ENCODE data around the gene PRSS33.

Gene PRSS33

GRCh38 chr16:2819939-2820835 is 32.8 kb upstream of the PRSS33 start:
- peaks cover 11% of the 10 kb centered on the region for H3K4me1 ChIP-seq (ENCODE audit: insufficient read depth, insufficient read length)
- TF ChIP-seq SUZ12 (IDR thresholded peaks at IDR 0.05; ENCODE audit: extremely low read depth, insufficient read depth, insufficient read length) (no peak), ZNF274 (IDR thresholded peaks at IDR 0.05; ENCODE audit: low read depth, low read length) (no peak), YY1 (IDR thresholded peaks at IDR 0.05; ENCODE audit: insufficient read depth, insufficient read length) (no peak)
- no peaks in the 10 kb centered on the region for H3K36me3 ChIP-seq (ENCODE audit: insufficient read depth, insufficient read length, low read length)
- peak overlapping the region; percentile 21 for H3K9ac ChIP-seq (ENCODE audit: insufficient read length, low read depth)
- no peak for DNase-seq (ENCODE audit: low read depth, low spot score)
- H3K4me3 ChIP-seq (ENCODE audit: insufficient read length, low read depth): no peak overlapping the region
- no peaks in the 10 kb centered on the region for H3K9me3 ChIP-seq (ENCODE audit: insufficient read depth, low read length)
- no peaks in the 10 kb centered on the region for H3K27me3 ChIP-seq (ENCODE audit: insufficient read depth, insufficient read length)

GRCh38 chr16:2819179-2819938 is 32.0 kb upstream of the PRSS33 start:
- peak overlapping the region; percentile 2 for H3K9ac ChIP-seq (ENCODE audit: insufficient read length, low read depth)
- no peak overlapping the region for H3K4me3 ChIP-seq (ENCODE audit: insufficient read length, low read depth)
- no peaks in the 10 kb centered on the region for H3K27me3 ChIP-seq (ENCODE audit: insufficient read depth, insufficient read length)
- no peak for TF ChIP-seq SUZ12 (IDR thresholded peaks at IDR 0.05; ENCODE audit: extremely low read depth, insufficient read depth, insufficient read length)
- TF ChIP-seq YY1 (IDR thresholded peaks at IDR 0.05; ENCODE audit: insufficient read depth, insufficient read length): no peak
- no peak for TF ChIP-seq ZNF274 (IDR thresholded peaks at IDR 0.05; ENCODE audit: low read depth, low read length)
- H3K9me3 ChIP-seq (ENCODE audit: insufficient read depth, low read length): no peaks in the 10 kb centered on the region
- peaks cover 17% of the 10 kb centered on the region for H3K4me1 ChIP-seq (ENCODE audit: insufficient read depth, insufficient read length)
- H3K36me3 ChIP-seq (ENCODE audit: insufficient read depth, insufficient read length, low read length): no peaks in the 10 kb centered on the region
- DNase-seq (ENCODE audit: low read depth, low spot score): no peak

DNA sequence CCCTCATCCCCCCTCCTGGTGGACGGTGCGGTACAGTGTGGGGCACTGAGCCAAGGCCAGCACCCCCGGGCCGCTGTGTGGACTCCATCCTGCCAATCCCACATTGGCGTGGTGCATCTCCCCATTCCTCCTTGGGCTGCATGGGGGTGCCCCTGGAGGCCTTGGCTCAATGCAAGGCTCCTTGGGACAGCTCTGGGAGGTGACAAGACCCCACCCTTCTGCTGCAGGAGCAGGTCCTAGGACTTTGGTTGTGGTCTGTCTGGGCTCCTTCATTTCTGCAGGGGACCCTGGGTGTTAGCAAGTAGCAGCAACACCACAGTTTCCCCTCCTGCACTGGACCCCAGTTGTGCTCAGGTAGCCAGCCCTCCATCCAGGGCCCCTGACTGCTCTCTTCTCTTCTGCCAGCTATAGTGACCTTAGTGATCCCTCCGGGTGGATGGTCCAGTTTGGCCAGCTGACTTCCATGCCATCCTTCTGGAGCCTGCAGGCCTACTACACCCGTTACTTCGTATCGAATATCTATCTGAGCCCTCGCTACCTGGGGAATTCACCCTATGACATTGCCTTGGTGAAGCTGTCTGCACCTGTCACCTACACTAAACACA is 31.0 kb upstream of the PRSS33 start:
- Histone ChIP-seq H3K27me3 (ENCODE audit: insufficient read depth, insufficient read length) (no peaks in the 10 kb centered on the region), H3K9me3 (ENCODE audit: insufficient read depth, low read length) (no peaks in the 10 kb centered on the region), H3K4me3 (ENCODE audit: insufficient read length, low read depth) (no peak overlapping the region), H3K36me3 (ENCODE audit: insufficient read depth, insufficient read length, low read length) (no peaks in the 10 kb centered on the region), H3K4me1 (ENCODE audit: insufficient read depth, insufficient read length) (peaks cover 17% of the 10 kb centered on the region), H3K9ac (ENCODE audit: insufficient read length, low read depth) (no peak overlapping the region)
- TF ChIP-seq SUZ12 (IDR thresholded peaks at IDR 0.05; ENCODE audit: extremely low read depth, insufficient read depth, insufficient read length) (no peak), ZNF274 (IDR thresholded peaks at IDR 0.05; ENCODE audit: low read depth, low read length) (no peak), YY1 (IDR thresholded peaks at IDR 0.05; ENCODE audit: insufficient read depth, insufficient read length) (no peak)
- DNase-seq (ENCODE audit: low read depth, low spot score): no peak

GRCh38 chr16:2817340-2818271 is 30.2 kb upstream of the PRSS33 start:
- Histone ChIP-seq H3K4me1 (ENCODE audit: insufficient read depth, insufficient read length) (peaks cover 17% of the 10 kb centered on the region), H3K36me3 (ENCODE audit: insufficient read depth, insufficient read length, low read length) (no peaks in the 10 kb centered on the region), H3K9ac (ENCODE audit: insufficient read length, low read depth) (no peak overlapping the region), H3K4me3 (ENCODE audit: insufficient read length, low read depth) (no peak overlapping the region), H3K9me3 (ENCODE audit: insufficient read depth, low read length) (no peaks in the 10 kb centered on the region), H3K27me3 (ENCODE audit: insufficient read depth, insufficient read length) (no peaks in the 10 kb centered on the region)
- TF ChIP-seq SUZ12 (IDR thresholded peaks at IDR 0.05; ENCODE audit: extremely low read depth, insufficient read depth, insufficient read length) (no peak), YY1 (IDR thresholded peaks at IDR 0.05; ENCODE audit: insufficient read depth, insufficient read length) (no peak), ZNF274 (IDR thresholded peaks at IDR 0.05; ENCODE audit: low read depth, low read length) (no peak)
- no peak for DNase-seq (ENCODE audit: low read depth, low spot score)

DNA sequence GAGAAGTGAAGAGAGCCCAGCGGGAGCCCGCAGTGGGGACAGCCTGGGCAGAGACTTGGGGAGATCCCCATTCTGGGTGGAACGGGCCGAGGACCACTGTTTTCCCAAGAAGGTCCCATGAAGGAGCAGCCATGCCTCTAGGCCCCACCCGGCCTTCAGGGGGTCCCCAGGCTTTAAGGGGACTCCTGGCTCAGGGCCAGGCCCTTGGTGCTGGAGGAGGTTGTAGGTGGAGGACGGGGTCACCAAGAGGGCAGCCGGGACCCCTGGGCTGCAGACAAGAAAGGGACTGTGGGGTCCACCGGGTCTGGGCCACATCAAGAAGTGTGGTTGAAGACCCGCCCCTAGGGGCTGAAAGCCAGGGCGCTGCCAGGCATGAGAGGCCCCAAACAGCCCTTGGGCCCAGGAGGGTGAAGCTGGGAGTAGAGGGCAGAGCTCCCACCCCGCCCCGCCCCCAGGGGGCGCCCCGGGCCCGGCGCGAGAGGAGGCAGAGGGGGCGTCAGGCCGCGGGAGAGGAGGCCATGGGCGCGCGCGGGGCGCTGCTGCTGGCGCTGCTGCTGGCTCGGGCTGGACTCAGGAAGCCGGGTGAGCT is 29.5 kb upstream of the PRSS33 start, which contains the start of gene PRSS21:
Gene PRSS21 (plus strand): TSS at position 487 of the 589 bp plus-strand sequence. CDS start 32 bp downstream, at position 519.
- Histone ChIP-seq H3K9ac (ENCODE audit: insufficient read length, low read depth) (no peak within 1 kb of the TSS), H3K4me1 (ENCODE audit: insufficient read depth, insufficient read length) (peaks cover 22% of the 10 kb centered on the region), H3K4me3 (ENCODE audit: insufficient read length, low read depth) (no peak within 1 kb of the TSS), H3K9me3 (ENCODE audit: insufficient read depth, low read length) (no peaks in the 10 kb centered on the region), H3K27me3 (ENCODE audit: insufficient read depth, insufficient read length) (no peaks in the 10 kb centered on the region), H3K36me3 (ENCODE audit: insufficient read depth, insufficient read length, low read length) (no peaks in the 10 kb centered on the region)
- TF ChIP-seq YY1 (IDR thresholded peaks at IDR 0.05; ENCODE audit: insufficient read depth, insufficient read length) (no peak), ZNF274 (IDR thresholded peaks at IDR 0.05; ENCODE audit: low read depth, low read length) (no peak), SUZ12 (IDR thresholded peaks at IDR 0.05; ENCODE audit: extremely low read depth, insufficient read depth, insufficient read length) (no peak)
- no peak for DNase-seq (ENCODE audit: low read depth, low spot score)

GRCh38 chr16:2815299-2815771 is 28.0 kb upstream of the PRSS33 start:
- H3K36me3 ChIP-seq (ENCODE audit: insufficient read depth, insufficient read length, low read length): no peaks in the 10 kb centered on the region
- peak overlapping the region; percentile 36 for H3K9ac ChIP-seq (ENCODE audit: insufficient read length, low read depth)
- no peaks in the 10 kb centered on the region for H3K27me3 ChIP-seq (ENCODE audit: insufficient read depth, insufficient read length)
- no peaks in the 10 kb centered on the region for H3K9me3 ChIP-seq (ENCODE audit: insufficient read depth, low read length)
- TF ChIP-seq YY1 (IDR thresholded peaks at IDR 0.05; ENCODE audit: insufficient read depth, insufficient read length) (no peak), ZNF274 (IDR thresholded peaks at IDR 0.05; ENCODE audit: low read depth, low read length) (no peak), SUZ12 (IDR thresholded peaks at IDR 0.05; ENCODE audit: extremely low read depth, insufficient read depth, insufficient read length) (no peak)
- DNase-seq (ENCODE audit: low read depth, low spot score): no peak
- H3K4me1 ChIP-seq (ENCODE audit: insufficient read depth, insufficient read length): peaks cover 17% of the 10 kb centered on the region
- H3K4me3 ChIP-seq (ENCODE audit: insufficient read length, low read depth): no peak overlapping the region

Measured in NT2/D1 (cell line).